ENCODE data around the gene RABGAP1L.

RABGAP1L gene

DNA sequence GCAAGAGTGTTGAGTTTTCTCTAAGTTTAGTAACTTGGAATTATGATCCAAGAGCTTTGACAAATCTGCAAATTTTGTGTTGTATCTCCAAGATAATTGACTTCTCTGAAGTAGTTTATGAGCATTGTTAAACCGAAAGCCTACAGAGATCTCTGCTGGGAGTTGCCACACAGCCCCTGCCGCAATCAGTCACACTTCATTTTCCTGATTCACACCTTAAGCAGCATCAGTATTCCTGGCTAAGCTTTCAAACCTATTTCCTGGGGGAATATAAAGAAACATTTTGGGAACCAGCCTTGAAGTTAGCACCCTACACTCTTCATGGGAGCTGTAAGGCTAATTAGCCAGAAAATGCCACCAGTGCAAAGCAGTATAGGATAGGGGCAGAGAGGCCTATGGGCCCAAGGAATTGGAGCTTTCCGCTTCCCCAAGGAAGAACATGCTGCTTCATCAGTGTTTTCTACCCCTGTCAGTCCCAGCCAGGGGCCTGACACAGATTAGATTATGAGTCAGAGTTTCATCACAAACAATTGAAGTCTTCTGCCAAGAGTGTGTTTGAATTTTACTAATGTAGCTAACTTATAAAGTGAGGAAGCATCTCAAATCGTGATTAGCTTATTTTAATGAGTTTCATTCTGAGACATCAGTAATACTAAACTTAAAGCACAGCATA lies 817.3 kb downstream of the RABGAP1L start:
- Histone ChIP-seq H3K27me3 (ENCODE audit: low read length) (no peaks in the 10 kb centered on the region), H3K79me2 (ENCODE audit: insufficient read depth, low read length) (no peaks in the 10 kb centered on the region), H3K27ac (ENCODE audit: low read depth, low read length) (no peak overlapping the region), H3K9me2 (replicated peaks; ENCODE audit: insufficient read depth, low read length) (no peaks in the 10 kb centered on the region), H3K9ac (ENCODE audit: low read length) (no peak overlapping the region), H4K20me1 (ENCODE audit: low read depth, low read length) (no peaks in the 10 kb centered on the region), H3K4me2 (ENCODE audit: low read depth, low read length, poor library complexity, severe bottlenecking) (no peak overlapping the region), H3K36me3 (ENCODE audit: low read length) (peaks cover 33% of the 10 kb centered on the region), H3K9me3 (ENCODE audit: insufficient read depth, low read length) (no peaks in the 10 kb centered on the region), H3K4me3 (ENCODE audit: insufficient read depth, low read length, poor library complexity, severe bottlenecking) (no peak overlapping the region), H3F3A (ENCODE audit: insufficient read depth) (no peaks in the 10 kb centered on the region), H2AFZ (ENCODE audit: low read depth, low read length, severe bottlenecking) (no peak overlapping the region)
- TF ChIP-seq EZH2phosphoT487 (conservative IDR thresholded peaks at IDR 0.05; ENCODE audit: low read length), result no peak
- TF ChIP-seq, protein P1, sequence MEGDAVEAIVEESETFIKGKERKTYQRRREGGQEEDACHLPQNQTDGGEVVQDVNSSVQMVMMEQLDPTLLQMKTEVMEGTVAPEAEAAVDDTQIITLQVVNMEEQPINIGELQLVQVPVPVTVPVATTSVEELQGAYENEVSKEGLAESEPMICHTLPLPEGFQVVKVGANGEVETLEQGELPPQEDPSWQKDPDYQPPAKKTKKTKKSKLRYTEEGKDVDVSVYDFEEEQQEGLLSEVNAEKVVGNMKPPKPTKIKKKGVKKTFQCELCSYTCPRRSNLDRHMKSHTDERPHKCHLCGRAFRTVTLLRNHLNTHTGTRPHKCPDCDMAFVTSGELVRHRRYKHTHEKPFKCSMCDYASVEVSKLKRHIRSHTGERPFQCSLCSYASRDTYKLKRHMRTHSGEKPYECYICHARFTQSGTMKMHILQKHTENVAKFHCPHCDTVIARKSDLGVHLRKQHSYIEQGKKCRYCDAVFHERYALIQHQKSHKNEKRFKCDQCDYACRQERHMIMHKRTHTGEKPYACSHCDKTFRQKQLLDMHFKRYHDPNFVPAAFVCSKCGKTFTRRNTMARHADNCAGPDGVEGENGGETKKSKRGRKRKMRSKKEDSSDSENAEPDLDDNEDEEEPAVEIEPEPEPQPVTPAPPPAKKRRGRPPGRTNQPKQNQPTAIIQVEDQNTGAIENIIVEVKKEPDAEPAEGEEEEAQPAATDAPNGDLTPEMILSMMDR (IDR thresholded peaks at IDR 0.05; ENCODE audit: insufficient read depth, low read length, poor library complexity, severe bottlenecking), result no peak

DNA sequence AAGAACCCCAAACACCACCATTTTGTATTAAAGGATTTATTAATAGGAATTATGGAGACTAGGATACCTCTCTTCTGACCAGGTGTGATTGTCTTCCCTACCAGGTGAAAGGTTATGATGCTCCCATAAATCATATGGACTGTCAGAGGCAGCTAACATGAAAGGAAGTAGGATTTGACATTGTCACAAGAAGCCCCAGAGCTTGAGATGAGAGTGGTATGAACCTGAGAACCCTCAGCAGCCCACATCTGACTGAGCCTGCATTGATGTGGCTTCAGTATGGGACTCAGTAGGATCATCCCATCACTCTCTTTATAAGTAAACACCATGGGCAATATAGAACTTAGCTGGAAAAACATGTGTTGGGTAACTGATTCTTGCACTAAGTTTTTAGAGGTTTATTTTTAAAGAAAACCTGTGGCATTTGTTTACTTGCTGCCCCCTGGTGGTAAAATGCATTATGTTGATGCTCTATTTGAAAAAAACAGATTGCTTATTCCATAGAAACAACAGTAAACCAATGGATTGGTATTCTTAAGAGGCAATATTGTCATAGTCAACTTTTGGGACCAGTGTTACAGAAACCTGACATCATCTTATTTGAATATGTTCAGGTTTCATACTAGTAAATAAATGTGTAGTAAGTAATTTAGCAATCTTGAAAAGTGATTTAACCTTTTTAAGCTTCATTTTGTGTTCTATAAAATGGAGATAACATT lies 823.8 kb downstream of the RABGAP1L start:
- Histone ChIP-seq H3K79me2 (ENCODE audit: insufficient read depth, low read length) (no peaks in the 10 kb centered on the region), H3K4me3 (ENCODE audit: insufficient read depth, low read length, poor library complexity, severe bottlenecking) (no peak overlapping the region), H3K36me3 (ENCODE audit: low read length) (peaks cover 42% of the 10 kb centered on the region), H3K9me3 (ENCODE audit: insufficient read depth, low read length) (no peaks in the 10 kb centered on the region), H3K27me3 (ENCODE audit: low read length) (no peaks in the 10 kb centered on the region), H4K20me1 (ENCODE audit: low read depth, low read length) (no peaks in the 10 kb centered on the region), H3K9me2 (replicated peaks; ENCODE audit: insufficient read depth, low read length) (no peaks in the 10 kb centered on the region), H3K9ac (ENCODE audit: low read length) (no peak overlapping the region), H3K4me2 (ENCODE audit: low read depth, low read length, poor library complexity, severe bottlenecking) (no peak overlapping the region), H3F3A (ENCODE audit: insufficient read depth) (no peaks in the 10 kb centered on the region), H2AFZ (ENCODE audit: low read depth, low read length, severe bottlenecking) (no peak overlapping the region), H3K27ac (ENCODE audit: low read depth, low read length) (no peak overlapping the region)
- TF ChIP-seq EZH2phosphoT487 (conservative IDR thresholded peaks at IDR 0.05; ENCODE audit: low read length), result no peak
- TF ChIP-seq, protein P1 (IDR thresholded peaks at IDR 0.05; ENCODE audit: insufficient read depth, low read length, poor library complexity, severe bottlenecking), result peak; percentile 75

DNA sequence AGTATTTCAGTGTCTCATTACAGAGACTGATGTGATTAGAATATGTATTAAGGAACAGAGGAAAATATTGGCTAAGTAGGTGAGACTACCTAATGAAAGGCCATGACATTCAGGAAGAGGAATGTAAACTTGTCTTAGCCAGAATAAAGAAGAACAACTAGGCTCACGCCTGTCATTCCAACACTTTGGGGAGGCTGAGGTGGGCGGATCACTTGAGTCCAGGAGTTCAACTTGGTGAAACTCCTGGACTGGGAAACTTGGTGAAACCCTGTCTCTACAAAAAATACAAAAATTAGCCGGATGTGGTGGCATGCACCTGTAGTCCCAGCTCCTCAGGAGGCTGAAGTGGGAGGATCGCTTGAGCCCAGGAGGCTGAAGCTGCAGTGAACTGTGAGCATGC lies 825.6 kb downstream of the RABGAP1L start:
- H3K9me2 ChIP-seq (replicated peaks; ENCODE audit: insufficient read depth, low read length), result no peaks in the 10 kb centered on the region
- H3K36me3 ChIP-seq (ENCODE audit: low read length), result peaks cover 32% of the 10 kb centered on the region

More for the DNA sequence above, 825.6 kb downstream of the RABGAP1L start:
- Histone ChIP-seq H3K4me2 (ENCODE audit: low read depth, low read length, poor library complexity, severe bottlenecking) (no peak overlapping the region), H3K27ac (ENCODE audit: low read depth, low read length) (no peak overlapping the region), H4K20me1 (ENCODE audit: low read depth, low read length) (no peaks in the 10 kb centered on the region), H3K27me3 (ENCODE audit: low read length) (no peaks in the 10 kb centered on the region), H2AFZ (ENCODE audit: low read depth, low read length, severe bottlenecking) (no peak overlapping the region), H3F3A (ENCODE audit: insufficient read depth) (no peaks in the 10 kb centered on the region), H3K9me3 (ENCODE audit: insufficient read depth, low read length) (no peaks in the 10 kb centered on the region), H3K4me3 (ENCODE audit: insufficient read depth, low read length, poor library complexity, severe bottlenecking) (no peak overlapping the region), H3K9ac (ENCODE audit: low read length) (no peak overlapping the region), H3K79me2 (ENCODE audit: insufficient read depth, low read length) (no peaks in the 10 kb centered on the region)
- no peak for TF ChIP-seq EZH2phosphoT487 (conservative IDR thresholded peaks at IDR 0.05; ENCODE audit: low read length)
- TF ChIP-seq, protein P1 (IDR thresholded peaks at IDR 0.05; ENCODE audit: insufficient read depth, low read length, poor library complexity, severe bottlenecking), result no peak
